ENCODE measurements around the gene OR5K1. TPM values are rescaled to one million over a fixed set of nuclear protein-coding genes. Genes with fewer than 3 reads are reported as not detected.

The OR5K1 gene
- not detected in 2 replicates for total RNA-seq (2014; rRNA removed; shearing (Covaris generic); ENCODE audit: low replicate concordance)

GRCh38 chr3:98462901-98463300 lies at the start of gene OR5K1:
Gene OR5K1 (plus strand): TSS chr3:98463201. CDS start chr3:98469577, 6,376 bp downstream.
- no peak for DNase-seq (ENCODE audit: low read depth)
- in situ Hi-C loops (cut with HindIII; ENCODE audit: low pct_unique_long_range_greater_than_20kb, low sequenced_read_pairs) = no loop called here

GRCh38 chr3:98432575-98432974 lies 30.4 kb upstream of the OR5K1 start:
- in situ Hi-C loops (cut with HindIII; ENCODE audit: low pct_unique_long_range_greater_than_20kb, low sequenced_read_pairs) = no loop called here
- no peak for DNase-seq (ENCODE audit: low read depth)

GRCh38 chr3:98433764-98434163 lies 29.2 kb upstream of the OR5K1 start:
- DNase-seq (ENCODE audit: low read depth) = no peak
- in situ Hi-C loops (cut with HindIII; ENCODE audit: low pct_unique_long_range_greater_than_20kb, low sequenced_read_pairs) = no loop called here

- in situ Hi-C loops (cut with HindIII; ENCODE audit: low pct_unique_long_range_greater_than_20kb, low sequenced_read_pairs) = no loop called here
- no peak for DNase-seq (ENCODE audit: low read depth)
Observed at GRCh38 chr3:98434412-98434811, 28.6 kb upstream of the OR5K1 start.

GRCh38 chr3:98440283-98440682 lies 22.7 kb upstream of the OR5K1 start:
- DNase-seq (ENCODE audit: low read depth) = no peak
- in situ Hi-C loops (cut with HindIII; ENCODE audit: low pct_unique_long_range_greater_than_20kb, low sequenced_read_pairs) = no loop called here

- no peak for DNase-seq (ENCODE audit: low read depth)
- in situ Hi-C loops (cut with HindIII; ENCODE audit: low pct_unique_long_range_greater_than_20kb, low sequenced_read_pairs) = no loop called here
Observed at GRCh38 chr3:98445949-98446406, 17.0 kb upstream of the OR5K1 start.

GRCh38 chr3:98449606-98450193 lies 13.3 kb upstream of the OR5K1 start:
- in situ Hi-C loops (cut with HindIII; ENCODE audit: low pct_unique_long_range_greater_than_20kb, low sequenced_read_pairs) = no loop called here
- no peak for DNase-seq (ENCODE audit: low read depth)

- in situ Hi-C loops (cut with HindIII; ENCODE audit: low pct_unique_long_range_greater_than_20kb, low sequenced_read_pairs) = no loop called here
- DNase-seq (ENCODE audit: low read depth) = no peak
Observed at GRCh38 chr3:98450372-98450771, 12.6 kb upstream of the OR5K1 start.

- in situ Hi-C loops (cut with HindIII; ENCODE audit: low pct_unique_long_range_greater_than_20kb, low sequenced_read_pairs) = no loop called here
- DNase-seq (ENCODE audit: low read depth) = no peak
Observed at GRCh38 chr3:98453827-98454226, 9.2 kb upstream of the OR5K1 start.

GRCh38 chr3:98454929-98455328 lies 8.1 kb upstream of the OR5K1 start:
- in situ Hi-C loops (cut with HindIII; ENCODE audit: low pct_unique_long_range_greater_than_20kb, low sequenced_read_pairs) = no loop called here
- DNase-seq (ENCODE audit: low read depth) = no peak

GRCh38 chr3:98457543-98457942 lies 5.5 kb upstream of the OR5K1 start:
- in situ Hi-C loops (cut with HindIII; ENCODE audit: low pct_unique_long_range_greater_than_20kb, low sequenced_read_pairs) = no loop called here
- no peak for DNase-seq (ENCODE audit: low read depth)

- in situ Hi-C loops (cut with HindIII; ENCODE audit: low pct_unique_long_range_greater_than_20kb, low sequenced_read_pairs) = no loop called here
- no peak for DNase-seq (ENCODE audit: low read depth)
Observed at GRCh38 chr3:98460220-98460619, 2.8 kb upstream of the OR5K1 start.

GRCh38 chr3:98482717-98483482 lies 19.9 kb downstream of the OR5K1 start:
- DNase-seq (ENCODE audit: low read depth) = no peak
- in situ Hi-C loops (cut with HindIII; ENCODE audit: low pct_unique_long_range_greater_than_20kb, low sequenced_read_pairs) = no loop called here

- in situ Hi-C loops (cut with HindIII; ENCODE audit: low pct_unique_long_range_greater_than_20kb, low sequenced_read_pairs) = no loop called here
- DNase-seq (ENCODE audit: low read depth) = no peak
Observed at GRCh38 chr3:98483626-98484025, 20.6 kb downstream of the OR5K1 start.

GRCh38 chr3:98497381-98497780 lies 34.4 kb downstream of the OR5K1 start, which contains the start of gene OR5K2:
Gene OR5K2 (plus strand): TSS chr3:98497681. CDS start chr3:98497681, 0 bp downstream.
- in situ Hi-C loops (cut with HindIII; ENCODE audit: low pct_unique_long_range_greater_than_20kb, low sequenced_read_pairs) = no loop called here

GRCh38 chr3:98500019-98500418 lies 37.0 kb downstream of the OR5K1 start:
- no peak for DNase-seq (ENCODE audit: low read depth)
- in situ Hi-C loops (cut with HindIII; ENCODE audit: low pct_unique_long_range_greater_than_20kb, low sequenced_read_pairs) = no loop called here

More at GRCh38 chr3:98497381-98497780, 34.4 kb downstream of the OR5K1 start, which contains the start of gene OR5K2:
- no peak for DNase-seq (ENCODE audit: low read depth)

GRCh38 chr3:98501270-98501669 lies 38.3 kb downstream of the OR5K1 start:
- in situ Hi-C loops (cut with HindIII; ENCODE audit: low pct_unique_long_range_greater_than_20kb, low sequenced_read_pairs) = no loop called here
- DNase-seq (ENCODE audit: low read depth) = no peak

- DNase-seq (ENCODE audit: low read depth) = no peak
- in situ Hi-C loops (cut with HindIII; ENCODE audit: low pct_unique_long_range_greater_than_20kb, low sequenced_read_pairs) = no loop called here
Observed at GRCh38 chr3:98501863-98502576, 39.0 kb downstream of the OR5K1 start.

GRCh38 chr3:98504539-98504938 lies 41.5 kb downstream of the OR5K1 start:
- no peak for DNase-seq (ENCODE audit: low read depth)
- in situ Hi-C loops (cut with HindIII; ENCODE audit: low pct_unique_long_range_greater_than_20kb, low sequenced_read_pairs) = no loop called here

Measured in Caki2 (cell line).